Measurements from ENCODE around the gene SYT8.

Gene SYT8

DNA sequence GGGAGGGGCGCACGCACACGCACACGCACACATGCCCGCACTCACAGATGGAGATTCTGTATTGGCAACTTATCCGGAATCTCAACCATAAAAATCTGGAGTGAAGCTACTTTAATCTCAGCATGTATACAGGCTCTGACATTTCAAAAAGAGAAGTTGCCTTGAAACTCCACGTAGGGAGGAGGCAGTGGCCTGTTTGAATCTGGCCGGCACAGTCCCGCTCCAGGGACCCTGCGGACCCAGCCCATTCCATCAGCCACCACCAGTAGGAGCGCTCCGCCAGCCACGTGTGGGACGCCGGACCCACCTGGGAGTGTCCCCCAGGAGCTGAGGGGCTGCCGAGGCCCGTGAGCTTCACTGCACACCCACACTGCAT, 1.9 kb upstream of the SYT8 start:
- no peak for FAIRE-seq

DNA sequence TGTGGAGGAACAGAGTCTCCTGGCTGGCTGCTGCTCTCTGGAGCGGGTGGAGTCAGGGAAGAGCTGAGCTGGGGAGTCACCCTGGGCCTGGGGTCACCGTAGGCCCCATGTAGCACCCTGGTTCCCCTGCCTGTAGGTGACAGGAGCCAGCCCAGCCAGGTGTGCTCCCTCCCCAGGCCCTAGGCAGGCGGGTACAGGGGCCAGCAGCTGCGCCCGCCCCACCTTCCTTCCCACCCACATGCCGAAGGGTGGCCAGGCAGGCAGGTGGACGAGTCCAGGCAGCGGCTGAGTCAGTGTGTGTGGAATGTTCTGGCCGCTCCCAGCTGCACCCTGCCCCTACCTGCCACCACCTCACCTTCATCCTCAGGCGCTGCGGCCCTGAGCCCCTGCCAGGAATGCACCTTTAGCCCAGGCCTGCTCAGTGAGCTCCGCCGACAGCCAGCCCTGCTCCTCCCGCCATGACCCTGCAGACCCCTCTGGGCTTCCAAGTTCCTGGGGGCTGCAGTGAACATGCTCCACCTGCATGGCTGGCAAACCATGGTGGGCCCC, 654 bp upstream of the SYT8 start:
- no peak for FAIRE-seq

DNA sequence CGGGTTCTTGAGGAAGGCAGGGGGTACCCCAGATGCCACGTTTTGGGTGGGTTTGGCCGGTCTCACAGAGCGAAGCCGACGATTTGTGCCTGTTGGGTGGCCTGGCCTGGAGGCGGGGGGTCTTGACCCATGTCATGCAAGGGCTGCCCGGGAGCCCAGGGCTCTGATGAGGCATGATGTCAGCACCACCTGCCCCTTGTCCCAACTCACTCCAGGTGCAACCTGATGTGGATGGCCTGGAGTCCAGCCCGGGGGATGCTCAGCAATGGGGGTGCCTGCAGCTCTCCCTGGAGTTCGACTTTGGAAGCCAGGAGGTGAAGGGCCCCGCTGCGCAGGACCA, 851 bp downstream of the SYT8 start:
- no peak for FAIRE-seq

DNA sequence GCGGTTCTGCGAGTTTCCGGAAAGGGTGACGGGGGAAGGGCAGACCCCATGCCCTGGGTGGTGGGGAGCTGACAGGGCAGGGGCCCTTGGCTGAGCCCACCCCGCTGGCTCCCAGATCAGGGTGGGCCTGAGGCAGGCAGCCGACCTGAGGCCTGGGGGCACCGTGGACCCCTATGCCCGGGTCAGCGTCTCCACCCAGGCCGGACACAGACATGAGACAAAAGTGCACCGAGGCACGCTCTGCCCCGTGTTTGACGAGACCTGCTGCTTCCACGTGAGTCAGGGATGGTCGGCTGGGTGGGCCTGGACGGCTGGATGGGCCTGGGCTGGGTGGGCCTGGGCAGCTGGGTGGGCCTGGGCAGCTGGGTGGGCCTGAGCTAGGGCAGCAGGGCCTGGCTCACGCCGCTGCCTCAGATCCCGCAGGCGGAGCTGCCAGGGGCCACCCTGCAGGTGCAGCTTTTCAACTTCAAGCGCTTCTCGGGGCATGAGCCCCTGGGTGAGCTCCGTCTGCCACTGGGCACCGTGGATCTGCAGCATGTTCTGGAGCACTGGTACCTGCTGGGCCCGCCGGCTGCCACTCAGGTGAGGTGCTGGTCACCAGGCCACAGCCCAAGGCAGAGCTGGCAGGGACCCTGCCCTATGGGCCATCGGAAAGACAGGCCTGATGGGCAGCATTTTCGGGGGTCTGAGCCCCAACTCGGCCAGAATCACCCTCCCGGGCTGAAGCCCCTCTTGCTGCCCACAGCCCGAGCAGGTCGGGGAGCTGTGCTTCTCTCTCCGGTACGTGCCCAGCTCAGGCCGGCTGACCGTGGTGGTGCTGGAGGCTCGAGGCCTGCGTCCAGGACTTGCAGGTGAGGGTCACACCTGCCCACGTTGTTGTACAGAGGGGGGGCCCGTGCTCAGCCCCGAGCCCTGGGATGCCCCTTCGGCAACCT, 1.5 kb downstream of the SYT8 start:
- no peak for FAIRE-seq

DNA sequence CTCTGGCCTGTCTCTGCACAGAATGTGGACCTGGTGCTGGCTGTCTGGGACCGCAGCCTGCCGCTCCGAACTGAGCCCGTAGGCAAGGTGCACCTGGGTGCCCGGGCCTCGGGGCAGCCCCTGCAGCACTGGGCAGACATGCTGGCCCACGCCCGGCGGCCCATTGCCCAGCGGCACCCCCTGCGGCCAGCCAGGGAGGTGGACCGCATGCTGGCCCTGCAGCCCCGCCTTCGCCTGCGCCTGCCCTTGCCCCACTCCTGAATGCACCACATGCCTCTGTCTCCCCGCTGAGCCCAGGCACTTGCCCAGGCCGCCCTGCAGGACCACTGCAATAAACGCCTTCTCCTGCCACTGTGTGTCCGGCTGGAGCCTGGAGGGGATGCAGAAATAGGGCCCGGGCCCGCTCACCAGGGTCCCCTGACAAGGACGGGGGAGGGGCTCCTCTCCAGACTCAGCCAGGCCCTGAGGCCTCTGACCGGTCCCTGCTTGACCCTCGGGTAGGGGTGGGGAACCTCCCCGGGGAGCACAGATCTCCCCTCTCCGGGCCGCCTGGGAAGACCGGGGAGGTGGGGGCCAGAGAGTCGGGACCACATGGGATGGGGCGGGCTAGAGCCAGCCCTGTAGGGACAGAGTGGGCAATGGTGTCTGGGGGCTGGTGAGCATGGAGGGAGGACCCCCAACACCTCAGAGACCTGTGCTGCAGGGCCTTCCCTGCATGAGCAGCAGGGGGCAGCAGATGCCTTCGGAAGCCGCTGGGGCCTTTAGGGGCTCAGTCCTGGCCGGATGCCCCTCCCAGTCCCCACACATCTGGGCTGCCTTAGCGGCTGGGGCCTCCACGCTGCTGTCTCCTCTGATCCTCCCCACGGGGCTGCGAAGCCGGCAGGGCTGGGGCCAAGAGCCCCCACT, 2.6 kb downstream of the SYT8 start:
- FAIRE-seq, result no peak

DNA sequence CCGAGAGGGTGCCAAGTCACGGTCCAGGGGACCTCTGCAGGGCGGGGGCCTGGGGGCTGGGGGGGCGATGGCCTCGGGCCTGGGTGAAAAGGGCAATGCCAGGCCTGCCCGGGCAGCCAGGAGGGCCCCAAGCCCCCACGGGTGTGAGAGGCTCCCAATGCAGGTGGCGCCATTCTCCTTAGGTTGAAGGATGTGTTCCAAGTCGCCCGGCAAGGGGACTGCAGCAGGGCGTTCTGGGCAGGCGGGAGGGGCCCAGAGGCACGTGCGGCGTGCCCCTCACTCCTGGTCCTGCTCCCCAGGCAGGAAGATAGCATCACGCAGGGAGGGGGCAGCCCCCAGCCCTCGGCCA, 3.3 kb downstream of the SYT8 start:
- FAIRE-seq, result no peak

DNA sequence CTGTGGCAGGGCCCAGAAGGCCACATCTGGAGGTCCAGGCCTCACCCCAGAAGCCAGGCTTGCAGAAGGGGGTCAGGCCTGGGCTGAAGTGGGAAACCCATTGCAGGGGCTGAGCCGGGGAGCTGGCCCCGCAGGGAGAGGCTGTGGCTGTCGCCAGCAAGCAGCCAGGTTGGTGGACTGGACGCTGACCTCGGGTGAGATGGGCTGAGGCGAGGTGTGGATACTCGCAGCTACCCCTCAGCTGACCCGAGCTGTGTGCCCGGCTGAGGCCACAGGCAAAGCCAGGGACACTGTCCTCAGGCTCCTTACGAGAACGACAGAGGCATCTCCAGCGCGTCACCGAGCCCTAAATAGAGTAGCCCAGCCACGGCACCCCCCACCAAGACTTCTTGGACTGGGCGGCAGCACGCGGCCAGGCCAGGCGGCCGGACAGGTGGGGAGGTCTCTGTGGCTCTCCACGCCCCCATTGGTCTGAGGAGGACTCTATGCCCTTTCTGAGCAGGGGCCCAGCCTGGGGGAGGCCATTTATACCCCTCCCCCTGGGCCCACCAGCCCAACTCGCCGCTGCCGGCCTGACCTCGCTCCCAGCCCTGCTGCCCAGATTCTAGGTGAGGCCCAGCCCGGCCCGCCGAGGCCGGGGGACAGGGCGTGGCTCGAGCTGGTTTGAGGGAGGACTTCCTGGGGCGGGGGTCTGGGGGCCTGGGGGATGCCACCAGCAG, 3.8 kb downstream of the SYT8 start, which contains the start of gene TNNI2:
TNNI2 (plus strand) TSS at position 556 of the 719 bp plus-strand sequence. CDS start 716 bp downstream, outside the sequence.
- no peak for FAIRE-seq

DNA sequence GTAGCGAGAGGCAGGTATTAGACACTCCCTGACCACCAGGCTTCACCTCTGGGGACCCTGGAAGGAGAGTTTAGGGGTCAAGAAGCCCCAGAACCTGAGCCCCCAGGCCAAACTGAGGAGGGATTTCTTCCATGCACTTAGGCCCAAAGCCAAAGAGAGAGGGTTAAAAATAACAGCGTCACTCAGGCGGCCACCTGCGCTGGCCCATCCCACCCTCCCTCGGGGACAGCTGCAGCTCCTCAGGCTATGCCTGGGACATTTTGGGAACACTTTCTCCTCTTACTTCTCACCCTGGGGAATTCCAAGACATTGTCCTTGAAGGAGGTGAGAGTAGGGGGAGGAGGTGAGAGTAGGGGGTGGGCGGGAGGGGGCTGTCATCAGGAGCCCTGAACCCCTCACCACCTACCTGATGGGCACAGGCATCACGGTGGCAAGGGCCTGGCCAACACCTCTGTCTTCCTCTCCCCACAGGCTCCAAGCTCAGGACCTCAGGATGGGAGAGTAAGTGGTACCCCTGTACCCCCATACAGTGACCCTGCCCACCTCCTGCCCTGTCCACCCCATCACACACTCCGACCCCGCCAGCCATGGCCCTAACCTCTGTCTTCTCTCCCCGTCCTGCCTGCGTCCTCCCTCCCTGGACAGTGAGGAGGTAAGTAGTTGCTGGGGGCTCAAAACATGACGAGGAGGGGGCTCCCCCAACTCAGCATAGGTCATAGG, 4.6 kb downstream of the SYT8 start:
- no peak for FAIRE-seq

DNA sequence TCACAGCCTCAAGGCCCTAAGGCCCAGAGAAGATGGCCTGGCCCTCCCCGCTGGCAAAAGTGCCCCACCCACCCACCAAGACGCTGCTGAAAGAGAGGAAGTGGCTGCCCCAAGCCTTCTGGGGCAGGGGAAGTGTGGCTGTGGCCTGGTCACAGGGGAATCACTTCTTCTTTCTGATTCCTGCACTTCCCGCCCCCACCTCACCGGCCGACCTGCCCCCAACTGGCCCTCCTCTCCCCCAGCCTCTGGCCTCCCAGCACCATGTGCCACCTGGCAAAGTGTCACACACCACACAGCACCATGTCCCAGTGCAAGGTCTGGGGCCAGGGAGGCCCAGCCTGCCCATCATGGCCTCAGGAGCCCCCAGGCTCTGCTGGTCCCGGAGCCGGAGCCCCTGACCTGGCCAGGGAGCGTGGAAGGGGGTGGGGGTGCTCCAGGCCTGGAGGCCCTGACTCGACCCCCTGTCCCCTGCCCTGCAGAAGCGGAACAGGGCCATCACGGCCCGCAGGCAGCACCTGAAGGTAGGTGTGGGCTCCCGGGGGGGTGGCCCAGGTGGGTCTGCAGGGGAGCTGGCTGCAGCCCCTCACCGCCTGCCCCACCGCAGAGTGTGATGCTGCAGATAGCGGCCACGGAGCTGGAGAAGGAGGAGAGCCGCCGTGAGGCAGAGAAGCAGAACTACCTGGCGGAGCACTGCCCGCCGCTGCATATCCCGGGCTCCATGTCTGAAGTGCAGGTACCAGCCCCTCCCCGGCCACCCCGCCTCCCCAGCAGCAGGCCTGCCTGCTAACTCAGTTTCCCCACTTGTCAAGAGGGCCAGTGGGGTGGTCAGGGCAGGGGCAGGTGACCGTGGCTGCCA, 5.4 kb downstream of the SYT8 start:
- no peak for FAIRE-seq

DNA sequence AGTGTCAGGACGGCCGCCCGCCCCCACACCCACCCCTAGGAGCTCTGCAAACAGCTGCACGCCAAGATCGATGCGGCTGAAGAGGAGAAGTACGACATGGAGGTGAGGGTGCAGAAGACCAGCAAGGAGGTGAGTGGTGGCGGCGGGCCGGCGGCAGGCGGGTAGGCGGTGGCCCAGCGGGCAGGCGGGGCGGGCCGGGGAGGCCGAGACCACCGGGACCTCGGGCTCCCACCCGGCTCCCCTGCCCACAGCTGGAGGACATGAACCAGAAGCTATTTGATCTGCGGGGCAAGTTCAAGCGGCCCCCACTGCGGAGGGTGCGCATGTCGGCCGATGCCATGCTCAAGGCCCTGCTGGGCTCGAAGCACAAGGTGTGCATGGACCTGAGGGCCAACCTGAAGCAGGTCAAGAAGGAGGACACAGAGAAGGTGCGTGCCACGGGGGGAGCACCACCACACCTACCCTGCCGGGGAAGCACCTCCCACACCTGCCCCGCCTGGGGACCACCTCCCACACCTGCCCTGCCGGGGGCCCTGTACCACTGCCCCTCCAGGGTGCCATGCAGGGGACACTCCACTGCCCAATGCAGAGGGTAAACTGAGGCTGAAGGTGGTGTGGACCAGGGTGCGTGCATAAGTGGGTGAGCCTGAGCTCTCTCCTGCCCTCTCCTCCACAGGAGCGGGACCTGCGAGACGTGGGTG, 6.1 kb downstream of the SYT8 start:
- no peak for FAIRE-seq

DNA sequence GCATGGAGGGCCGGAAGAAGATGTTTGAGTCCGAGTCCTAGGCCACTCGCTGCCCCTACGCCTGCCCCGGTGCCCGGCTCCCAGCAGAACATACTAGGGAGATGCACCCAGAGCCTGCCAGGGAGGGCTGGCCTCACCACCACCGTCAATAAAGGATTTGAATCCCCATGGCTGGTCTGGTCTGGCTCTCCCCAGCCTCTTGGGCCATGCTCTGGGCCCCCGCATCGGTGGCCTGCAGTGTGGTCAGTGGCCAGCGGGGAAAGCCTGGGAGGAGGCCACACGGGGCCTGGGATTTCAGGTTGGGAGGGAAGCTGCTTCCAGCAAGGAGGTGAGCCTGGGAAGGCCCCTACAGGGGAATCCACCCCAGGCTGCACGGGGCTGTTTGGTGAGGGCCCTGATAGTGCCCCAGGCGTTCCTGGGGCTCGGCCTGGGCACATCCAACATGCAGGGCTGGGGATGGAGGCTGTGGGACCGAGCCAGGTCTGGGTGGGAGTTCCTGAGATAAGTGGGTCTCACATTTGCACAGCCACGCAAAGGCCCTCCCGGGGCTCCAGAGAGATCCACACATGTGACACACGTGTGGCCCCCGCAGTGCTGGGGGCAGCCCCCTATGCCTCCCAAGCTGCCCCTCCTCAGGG, 6.8 kb downstream of the SYT8 start:
- no peak for FAIRE-seq

DNA sequence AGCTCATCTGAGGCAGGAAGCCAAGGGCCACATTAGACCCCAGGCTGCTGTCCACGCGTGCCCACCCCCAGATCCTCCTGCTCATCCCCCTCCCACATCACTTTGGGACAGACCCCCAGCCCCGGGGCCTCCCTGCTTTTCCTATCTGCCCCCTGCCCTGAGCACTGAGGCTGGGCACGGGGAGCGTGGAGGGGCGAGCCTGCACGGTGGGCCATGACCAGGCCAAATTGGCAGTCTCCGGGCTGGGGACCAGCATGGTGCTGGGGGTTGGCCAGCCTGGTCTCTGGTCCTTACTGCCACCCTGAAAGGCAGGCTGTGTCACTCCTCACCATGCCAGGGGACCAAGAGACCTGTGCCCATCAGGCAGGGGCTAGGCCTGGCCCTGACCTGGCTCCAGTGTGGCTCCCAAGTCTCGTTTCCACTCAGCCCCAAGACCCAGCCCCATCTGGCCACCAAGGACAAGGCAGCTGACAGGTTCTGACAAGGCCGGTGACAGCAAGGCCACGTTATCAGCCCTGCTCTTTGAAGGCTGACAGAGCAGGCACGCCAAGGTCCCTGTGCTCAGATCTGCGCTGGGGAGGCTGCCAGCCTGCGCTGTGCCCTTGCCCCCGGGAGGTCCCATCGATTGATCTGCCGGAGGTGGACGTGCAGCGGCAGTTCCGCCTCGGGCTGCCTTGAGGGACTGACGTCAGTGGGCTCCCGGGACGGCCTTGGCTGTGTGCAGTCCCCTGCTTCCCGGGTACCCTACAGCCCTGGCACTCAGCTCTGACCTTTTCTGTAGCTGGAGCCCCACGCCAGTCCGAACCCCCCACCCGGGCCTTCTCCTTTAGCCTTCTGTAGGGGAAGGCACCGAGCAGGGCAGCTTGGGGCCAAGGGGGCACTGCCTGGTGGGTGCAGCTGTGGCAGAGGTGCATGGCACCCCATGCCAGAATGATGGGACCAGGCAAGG, 7.6 kb downstream of the SYT8 start:
- FAIRE-seq, result no peak

DNA sequence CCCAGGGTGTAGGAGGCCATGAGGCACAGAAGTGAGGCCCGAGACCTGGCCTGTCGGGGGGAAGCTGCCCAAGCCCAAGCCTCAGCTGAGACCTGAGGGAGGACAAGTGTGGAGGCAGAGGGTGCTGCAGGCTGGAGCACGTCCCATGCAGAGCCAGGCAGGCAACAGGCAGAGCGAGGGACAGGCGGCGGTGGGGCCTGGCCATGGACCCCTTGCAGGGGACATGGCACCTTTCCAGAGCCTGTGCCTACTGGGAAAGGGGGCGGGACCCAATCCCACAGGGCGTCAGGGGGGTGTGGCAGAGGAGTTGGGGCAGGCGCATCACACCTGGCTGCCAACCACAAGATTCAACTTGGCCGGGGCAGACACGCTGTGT, 8.3 kb downstream of the SYT8 start:
- no peak for FAIRE-seq

DNA sequence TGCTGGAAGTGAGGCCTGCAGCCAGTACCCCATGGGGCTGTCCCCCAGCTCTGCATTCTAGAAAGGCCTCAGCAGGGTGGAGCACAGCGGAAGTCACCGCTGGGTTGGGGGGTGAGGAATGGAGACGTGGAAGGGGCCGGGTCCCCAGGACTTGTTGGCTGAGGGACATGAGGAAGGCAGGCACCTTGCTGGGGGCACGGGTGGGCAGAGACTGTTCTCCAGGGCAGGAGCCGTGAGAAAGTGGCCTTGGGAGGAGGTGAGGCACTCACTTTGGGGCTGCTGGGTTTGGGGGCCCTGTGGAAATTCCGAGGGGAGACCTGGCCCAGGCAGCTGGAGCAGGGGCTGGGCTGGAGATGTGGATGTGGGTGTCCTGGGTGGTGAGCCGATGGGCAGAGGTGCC, 9.0 kb downstream of the SYT8 start:
- no peak for FAIRE-seq

DNA sequence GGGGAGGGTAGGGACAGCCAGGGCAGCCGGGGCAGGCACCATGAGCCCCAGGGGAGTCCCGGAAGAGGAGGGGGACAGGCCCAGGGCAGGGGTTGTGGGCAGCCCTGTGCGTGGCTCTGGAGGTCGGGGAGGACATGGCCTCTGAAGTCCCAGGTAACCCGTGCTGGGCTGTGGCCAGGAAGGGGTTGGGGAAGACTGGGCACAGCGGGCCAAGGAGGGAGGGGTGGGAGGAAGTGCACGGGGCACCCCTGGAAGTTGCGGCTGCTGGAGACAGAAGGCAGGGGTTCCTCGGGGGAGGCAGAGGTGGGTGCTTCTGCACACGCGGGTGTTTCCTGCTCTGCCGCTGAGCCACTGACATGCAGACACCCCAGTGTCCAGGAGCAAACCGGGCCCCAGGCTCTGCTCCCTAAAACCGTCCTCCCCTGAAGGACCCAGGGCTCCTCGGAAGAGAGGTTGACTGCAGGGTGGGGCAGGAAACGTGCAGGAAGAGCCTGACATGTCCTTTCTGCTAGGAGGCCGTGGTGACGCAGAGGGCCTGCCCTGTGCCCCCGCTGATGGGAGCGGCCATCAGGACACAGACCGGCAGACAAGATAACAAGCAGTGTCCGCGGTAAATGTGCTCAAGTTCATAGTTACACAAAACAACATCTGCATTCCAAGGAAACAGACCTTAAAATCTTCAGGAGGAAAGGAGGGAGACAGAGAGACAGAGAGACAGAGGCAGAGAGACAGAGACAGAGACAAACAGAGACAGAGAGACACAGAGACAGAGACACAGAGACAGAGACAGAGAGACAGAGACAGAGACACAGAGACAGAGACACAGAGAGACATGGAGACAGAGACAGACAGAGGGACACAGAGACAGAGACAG, 9.7 kb downstream of the SYT8 start:
- no peak for FAIRE-seq

DNA sequence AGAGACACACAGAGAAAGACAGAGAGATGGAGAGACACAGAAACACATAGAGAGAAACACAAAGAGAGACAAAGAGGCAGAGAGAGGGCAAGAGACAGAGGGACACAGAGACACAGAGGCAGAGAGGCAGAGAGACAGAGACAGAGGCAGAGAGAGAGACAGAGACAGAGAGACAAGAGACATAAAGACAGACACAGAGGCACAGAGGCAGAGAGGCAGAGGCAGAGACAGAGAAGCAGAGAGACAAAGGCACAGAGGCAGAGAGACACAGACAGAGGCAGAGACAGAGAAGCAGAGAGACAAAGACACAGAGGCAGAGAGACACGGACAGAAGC, 10.3 kb downstream of the SYT8 start:
- FAIRE-seq, result no peak

DNA sequence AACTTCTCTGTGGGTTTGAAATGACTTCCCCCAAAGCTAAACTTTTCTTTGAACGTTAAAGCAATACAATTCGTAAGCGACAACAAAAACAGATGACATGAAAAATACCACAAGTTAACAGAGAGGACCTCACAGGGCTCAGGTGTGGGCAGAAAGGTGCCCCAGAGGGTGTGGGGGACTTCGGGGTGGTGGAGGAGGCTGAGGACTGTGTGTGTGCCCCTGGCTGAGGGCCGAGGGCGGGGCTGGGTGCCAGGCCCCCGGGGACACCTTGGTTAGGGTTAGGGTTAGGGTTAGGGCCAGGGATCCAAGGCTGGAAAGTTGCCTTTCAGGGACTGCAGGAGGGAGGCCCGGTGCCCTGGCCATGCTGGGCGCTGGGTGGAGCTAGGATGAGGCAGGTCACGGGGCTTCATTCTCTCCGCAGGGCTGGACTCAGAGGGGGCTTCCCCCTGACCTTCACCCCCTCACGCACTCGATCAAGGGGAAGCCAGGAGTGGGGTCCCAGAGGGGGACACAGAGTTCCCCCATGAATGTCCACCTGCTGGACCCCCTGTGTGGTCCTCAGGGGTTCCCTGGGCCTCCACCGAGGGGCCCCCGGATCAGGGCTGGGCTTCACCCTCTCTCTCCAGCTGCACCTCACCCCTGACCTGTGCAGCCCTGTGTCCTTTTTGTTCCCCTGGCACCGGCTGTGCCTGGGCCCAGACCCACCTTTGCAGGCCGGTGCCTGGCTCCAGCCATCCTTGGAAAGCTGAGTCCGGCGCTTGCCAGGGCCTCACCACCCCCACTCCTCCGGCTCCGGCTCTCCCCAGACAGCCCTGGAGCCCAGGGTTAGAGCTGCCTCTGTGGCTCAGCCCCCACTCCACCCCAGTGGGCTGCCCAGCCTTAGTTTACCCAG, 11.0 kb downstream of the SYT8 start:
- no peak for FAIRE-seq

Data from islet of Langerhans (tissue), 1 donor.